OCI-LY1 (cell line): Measurements from ENCODE around the gene WNT9A.

Experiments used
- CTCF ChIP-seq: fragments of 200-600 bp; sonication (generic), shearing (Covaris generic); IDR thresholded peaks from 2 replicates; pipeline ENCODE4 v1.5.1; 2017; ENCODE audit warnings: mild to moderate bottlenecking, antibody characterized with exemption, low read length, moderate library complexity, mixed read lengths
- EZH2 ChIP-seq: fragments of 200-600 bp; sonication (generic), shearing (Covaris generic); IDR thresholded peaks from 2 replicates; pipeline ENCODE4 v1.8.0; 2017; ENCODE audit warnings: borderline replicate concordance, mixed run types, mild to moderate bottlenecking, antibody characterized with exemption, low read length, moderate library complexity, mixed read lengths

- no peak for TF ChIP-seq CTCF
- TF ChIP-seq EZH2 = no peak
These were observed 38.5 kb downstream of the WNT9A start for GRCh38 chr1:227909188-227909587.
